Neural cell (in vitro differentiated cells): Measurements from ENCODE around the gene ERBB4.

ENCODE experiments used
- EP300 ChIP-seq: fragments of 450-650 bp; conservative IDR thresholded peaks from 2 replicates; pipeline ENCODE4 v1.6.1; 2014; ENCODE audit warnings: antibody characterized with exemption, mild to moderate bottlenecking, moderate library complexity; ENCODE audit not compliant: poor library complexity, severe bottlenecking
- TAF1 ChIP-seq: IDR thresholded peaks from 2 replicates; pipeline ENCODE4 v1.6.1; 2012; ENCODE audit warnings: low read depth

DNA sequence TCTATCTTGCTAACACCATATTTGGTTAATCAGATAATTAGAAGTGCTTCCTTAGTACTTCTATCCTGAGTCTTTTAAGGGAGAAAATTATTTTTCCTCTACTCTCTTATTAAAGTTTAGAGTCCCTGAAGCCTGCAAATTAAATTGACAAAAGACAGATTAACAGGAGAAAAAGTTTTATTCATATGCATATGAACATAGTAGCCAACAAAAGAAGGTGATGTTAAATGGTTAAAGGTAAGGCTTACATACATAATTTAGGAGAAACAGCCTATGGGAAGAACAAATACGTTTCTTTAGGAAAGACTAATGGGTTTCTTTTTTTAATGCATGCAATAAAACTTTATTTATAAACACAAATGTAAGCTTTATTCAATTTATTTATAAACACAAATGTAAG lies 1177.2 kb downstream of the ERBB4 start:
- TF ChIP-seq EP300: no peak
- no peak for TF ChIP-seq TAF1
